OCI-LY7 (cell line): ENCODE results near the gene CHST8.

Experiments used
- CTCF ChIP-seq: fragments of 200-600 bp; sonication (generic); conservative IDR thresholded peaks from 2 replicates; pipeline ENCODE4 v1.5.1; 2014; ENCODE audit warnings: mild to moderate bottlenecking, antibody characterized with exemption, low read length, moderate library complexity, mixed read lengths
- EZH2phosphoT487 ChIP-seq: fragments of 200-600 bp; sonication (generic); IDR thresholded peaks from 2 replicates; pipeline ENCODE4 v1.6.1; 2018; ENCODE audit warnings: low read depth, borderline replicate concordance, mild to moderate bottlenecking, mixed run types, antibody characterized with exemption, low read length, moderate library complexity, mixed read lengths

- TF ChIP-seq CTCF (no peak), EZH2phosphoT487 (no peak)
These were observed 68.1 kb downstream of the CHST8 start for GRCh38 chr19:33689868-33690267.
